Measurements from ENCODE around the gene JAZF1.
"Not testable (repeated sequence)": the region's sequence is repeated elsewhere in the genome, so short reads cannot be mapped to it uniquely, and the experiment has no call there.

Gene JAZF1

DNA sequence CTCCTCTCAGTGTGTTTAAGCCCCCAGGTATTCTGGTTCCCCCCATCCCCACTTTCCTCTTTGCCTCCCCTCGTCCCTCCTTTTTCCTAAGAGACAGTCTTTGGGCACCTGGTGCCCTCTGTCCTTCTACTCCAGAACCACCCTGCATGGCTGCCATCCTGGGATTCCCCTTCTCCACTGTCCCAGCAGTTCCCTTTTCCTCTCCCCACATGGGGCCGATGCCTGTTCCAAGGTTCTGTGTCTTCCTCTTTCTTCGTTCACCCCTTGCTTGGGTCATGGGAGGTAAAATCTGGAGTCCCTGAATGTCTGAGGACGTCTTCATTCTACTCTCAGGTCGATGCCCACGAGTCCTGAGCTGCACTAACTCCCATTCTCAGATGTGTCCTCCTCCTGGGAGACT, 319.8 kb downstream of the JAZF1 start:
- DNase-seq, result no peak

- not testable (repeated sequence) for DNase-seq
These were observed 323.7 kb downstream of the JAZF1 start for GRCh38 chr7:27856703-27857485.

- DNase-seq, result no peak
These were observed 330.1 kb downstream of the JAZF1 start for GRCh38 chr7:27850531-27850930.

DNA sequence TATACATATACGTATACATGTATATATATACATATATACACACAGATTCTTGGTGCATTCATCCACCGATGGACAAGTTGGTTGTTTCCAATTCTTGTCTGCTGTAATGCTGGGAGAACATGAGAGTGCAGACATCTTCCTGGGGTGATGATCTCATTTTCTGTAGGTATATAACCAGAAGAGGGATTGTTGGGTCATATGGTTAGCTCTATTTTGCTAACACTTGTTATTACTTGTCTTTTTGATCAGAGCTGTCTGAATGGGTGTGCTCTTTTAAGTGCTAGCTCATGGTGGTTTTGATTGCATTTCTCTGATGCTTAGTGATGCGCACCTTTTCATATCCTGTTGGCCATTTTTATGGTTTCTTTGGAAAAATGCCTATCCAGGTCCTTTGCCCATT, 334.2 kb downstream of the JAZF1 start:
- DNase-seq, result no peak

DNA sequence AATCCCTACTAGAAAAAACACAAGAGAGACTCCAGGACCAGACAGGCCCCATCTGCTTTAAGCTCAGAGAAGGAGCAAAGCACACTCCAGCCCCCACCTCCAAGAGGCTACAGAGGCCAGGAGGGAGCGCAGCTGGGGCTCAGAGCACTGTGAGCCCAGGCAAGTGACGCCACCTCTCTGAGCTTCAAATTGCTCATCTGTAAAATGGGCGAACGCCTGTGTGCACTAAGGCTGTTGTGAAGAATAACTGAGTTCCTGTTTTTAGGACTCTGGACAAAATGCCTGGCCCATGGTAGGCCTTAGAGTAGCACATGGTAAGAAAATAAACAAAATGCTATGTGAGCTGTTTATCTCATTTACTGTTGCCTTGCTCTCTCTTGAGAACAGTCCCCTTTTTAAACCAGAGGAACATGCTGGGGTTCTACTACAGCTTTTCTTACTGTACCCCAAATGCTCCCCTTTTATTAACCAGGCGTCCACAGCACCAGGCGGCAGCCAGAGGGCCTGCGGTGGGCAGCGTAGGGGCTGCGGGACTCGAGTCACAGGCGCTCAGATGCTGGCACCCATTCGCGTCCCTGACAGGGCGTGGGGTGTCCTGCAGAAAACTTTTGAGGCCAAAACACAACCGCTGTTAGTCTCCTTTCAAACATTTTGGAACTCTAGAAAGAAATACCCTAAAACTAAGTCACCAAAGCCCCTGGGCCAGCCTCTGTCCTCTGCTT, 336.9 kb downstream of the JAZF1 start:
- DNase-seq, result no peak

DNA sequence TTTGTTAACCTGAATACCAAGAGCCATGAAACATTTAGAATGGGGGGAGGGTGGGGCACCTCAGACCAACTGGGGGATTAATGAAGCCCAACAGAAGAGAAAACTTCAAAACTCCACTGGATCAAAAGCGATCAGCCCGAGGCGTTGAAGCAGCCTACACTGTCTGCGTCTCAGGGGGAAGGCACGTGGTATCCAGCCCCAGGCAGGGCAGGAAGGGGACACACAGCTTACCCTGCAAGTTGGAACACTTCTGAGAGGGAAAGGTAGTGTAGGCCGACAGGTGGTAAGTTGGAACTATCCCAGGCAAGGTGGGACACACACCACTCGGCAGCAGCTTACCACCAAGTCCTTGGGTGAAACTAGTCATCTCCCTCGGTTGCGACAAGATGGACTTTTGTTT, 337.7 kb downstream of the JAZF1 start:
- no peak for DNase-seq

DNA sequence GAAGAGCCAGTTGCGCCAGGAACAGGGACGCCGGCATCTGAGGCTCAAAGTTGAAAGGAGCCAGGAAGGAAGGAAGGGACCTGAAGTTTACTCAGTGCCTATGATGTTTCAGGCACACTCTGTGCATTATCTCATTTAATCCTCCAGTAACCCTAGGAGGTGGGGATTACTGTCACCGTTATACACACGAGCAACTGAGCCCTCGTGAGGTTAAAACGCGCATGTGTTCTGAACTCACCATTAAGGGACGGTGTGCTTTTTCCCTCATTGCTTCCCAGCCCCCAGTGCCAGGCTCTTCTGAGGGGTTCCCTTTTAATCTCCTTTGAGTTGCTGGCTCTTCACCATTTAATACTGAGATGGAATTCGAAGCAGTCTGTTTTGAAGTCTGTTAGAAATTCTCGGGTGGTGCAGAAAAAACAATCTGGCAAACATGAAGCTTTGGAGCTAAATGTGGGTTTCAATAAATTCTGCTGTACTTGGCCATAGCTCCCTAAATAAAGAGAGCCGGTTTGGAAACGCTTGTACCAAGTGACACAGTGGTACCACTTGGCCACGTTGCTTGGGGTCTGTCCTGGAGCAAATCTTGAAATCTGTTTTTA, 338.4 kb downstream of the JAZF1 start:
- DNase-seq, result no peak

GRCh38 chr7:27840760-27841364, 339.7 kb downstream of the JAZF1 start:
- DNase-seq, result no peak

DNA sequence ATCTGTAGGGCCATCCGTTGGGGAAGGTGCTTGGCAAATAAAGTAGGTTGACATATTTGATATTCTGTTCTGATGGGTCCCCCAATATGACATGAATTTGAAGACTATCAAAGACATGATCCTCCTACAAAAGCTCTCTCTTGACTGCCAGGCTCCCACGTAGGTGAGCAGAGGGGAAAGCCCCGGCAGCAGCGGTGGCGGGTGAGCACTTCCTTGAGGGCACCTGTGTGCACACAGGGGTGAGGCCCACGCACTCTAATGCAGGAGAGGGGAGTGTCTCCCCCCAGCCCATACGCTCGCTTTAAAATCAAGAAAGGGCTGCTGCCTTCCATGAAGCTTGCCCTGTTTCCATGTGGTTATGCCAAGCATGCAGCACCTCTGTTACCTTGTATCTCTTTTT, 340.3 kb downstream of the JAZF1 start:
- DNase-seq, result peak; percentile 33

- DNase-seq, result no peak
These were observed 341.5 kb downstream of the JAZF1 start for GRCh38 chr7:27839099-27839498.

DNA sequence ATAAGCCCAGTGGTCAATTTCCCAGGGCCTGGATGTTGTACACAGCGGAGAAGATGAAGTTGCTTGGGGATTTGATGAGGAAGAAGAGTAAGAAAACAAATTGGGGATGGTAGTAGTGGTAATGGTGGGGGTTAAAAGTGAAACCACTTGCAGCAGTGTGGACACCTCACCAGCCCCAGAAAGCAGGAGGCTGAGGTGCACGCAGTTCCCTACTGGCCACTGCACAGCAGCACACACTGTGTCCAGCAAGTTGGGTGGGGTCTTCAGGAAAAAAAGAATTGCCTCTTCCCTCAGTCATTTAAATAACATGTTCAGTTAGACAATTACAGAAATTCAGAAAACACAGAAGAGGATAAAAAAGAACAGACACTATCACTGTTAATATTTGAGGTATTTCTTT, 344.1 kb downstream of the JAZF1 start:
- no peak for DNase-seq

DNA sequence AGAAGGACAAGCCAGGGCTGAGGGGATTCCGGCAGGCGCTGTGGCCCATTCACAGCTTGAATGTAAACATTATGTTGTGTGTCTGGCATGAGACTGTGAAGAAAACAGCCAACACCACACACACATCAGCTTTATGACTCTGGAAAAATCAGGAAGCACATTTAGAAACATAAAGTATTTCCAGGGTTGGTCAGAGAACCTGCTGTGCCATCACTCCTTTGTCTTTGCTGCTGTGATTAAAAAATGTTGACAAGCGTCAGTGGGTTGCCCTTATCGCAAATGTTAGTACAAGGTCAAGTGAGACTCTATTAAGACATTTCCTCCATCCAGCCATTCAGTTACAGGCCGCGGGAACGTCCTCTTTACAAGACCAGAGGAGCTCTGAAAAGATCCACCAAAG, 345.2 kb downstream of the JAZF1 start:
- no peak for DNase-seq

GRCh38 chr7:27834179-27834921, 346.2 kb downstream of the JAZF1 start:
- DNase-seq, result no peak

- DNase-seq, result no peak
These were observed 354.2 kb downstream of the JAZF1 start for GRCh38 chr7:27826357-27826756.

DNA sequence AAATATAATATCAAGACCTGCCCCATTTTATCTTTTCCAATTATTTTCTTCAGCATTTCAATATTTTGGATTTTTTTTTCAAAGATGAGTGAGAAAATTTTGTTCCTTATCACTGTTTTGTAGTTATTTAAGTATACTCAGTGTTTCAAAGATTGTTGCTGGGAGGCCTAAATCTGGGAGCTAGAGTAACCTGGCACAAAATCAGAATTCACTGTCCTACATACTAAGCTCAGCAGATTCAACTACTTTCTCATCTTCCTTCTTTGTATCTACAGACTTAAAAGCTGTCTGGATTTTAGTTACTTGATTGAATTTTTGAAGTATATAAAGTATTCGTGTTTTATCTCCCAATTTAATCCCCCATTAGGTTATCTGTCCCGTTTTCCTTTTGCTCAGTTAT, 354.7 kb downstream of the JAZF1 start:
- DNase-seq, result no peak

DNA sequence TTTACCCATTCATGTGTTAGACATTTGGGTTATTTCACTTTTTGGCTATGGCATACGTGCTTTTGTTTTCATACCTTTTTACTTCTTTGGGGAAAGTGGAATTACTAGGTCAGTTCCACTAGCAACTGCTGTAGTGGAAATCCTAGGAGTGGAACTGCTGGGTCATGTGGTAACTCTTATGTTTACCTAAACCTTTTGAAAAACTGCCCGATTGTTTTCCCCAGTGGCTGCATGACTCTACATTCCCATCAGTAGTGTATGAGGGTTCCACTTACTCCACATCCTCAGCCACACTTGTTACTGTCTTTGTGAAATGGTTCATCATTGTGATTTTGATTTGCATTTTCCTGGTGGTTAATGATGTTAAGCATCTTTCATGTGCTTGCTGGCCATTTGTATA, 358.4 kb downstream of the JAZF1 start:
- no peak for DNase-seq

- DNase-seq, result no peak
These were observed 367.9 kb downstream of the JAZF1 start for GRCh38 chr7:27812706-27813105.

DNA sequence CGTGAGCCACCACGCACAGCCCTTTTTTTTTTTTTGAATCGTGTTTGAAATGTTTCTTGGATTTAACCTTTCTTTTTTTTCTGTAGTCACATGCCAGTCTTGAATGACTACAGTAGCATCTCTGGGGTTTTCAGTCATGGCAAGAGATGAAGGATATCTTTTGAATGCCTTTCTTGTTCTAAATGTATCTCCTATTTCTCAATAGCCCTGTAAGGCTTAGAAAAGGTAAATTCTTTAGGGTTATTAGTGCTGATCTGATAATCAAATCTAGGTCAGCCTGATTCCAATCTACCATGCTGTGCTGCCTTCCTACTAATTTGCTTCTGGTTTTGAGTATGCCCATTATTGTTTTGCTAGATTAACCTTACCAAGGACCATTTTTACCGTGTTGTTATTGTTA, 370.4 kb downstream of the JAZF1 start:
- DNase-seq, result no peak

DNA sequence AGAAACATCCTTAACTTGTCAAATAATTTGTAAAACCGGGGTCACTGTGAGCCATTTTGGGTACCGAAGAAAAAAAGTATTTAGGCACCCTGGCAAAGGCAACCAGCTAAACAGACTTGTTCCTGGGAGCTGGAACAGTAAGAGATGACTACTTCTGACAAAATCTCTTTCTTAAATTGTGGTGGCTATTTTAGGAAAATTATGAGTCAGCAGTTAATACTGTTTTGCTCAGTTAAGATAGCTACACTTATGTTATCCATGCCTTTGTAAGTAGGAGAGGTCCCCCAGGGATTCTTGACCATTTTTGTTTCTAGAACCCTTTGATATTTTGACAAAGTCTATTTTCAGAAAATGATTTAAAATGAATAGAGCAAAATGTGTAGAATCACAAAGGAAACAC, 372.0 kb downstream of the JAZF1 start:
- DNase-seq, result no peak

DNA sequence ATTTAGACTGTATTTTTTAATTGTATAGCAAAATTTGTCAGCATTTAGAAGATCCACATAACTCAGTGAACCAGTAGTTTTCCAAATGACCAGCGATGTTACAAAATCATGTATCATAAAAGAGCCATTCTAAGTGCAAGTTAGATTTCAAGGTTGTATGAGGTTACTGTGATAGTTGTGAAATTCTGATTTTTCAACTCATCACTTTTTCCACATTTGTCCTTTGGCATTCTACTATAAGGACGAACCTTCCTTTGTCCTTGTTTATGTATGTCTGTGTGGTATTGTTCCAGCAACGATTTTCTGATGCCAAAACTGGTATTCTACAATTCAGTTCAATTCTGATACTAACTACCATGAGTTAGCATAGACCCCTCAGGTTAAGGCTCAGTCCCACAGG, 376.5 kb downstream of the JAZF1 start:
- DNase-seq, result no peak

- no peak for DNase-seq
These were observed 377.6 kb downstream of the JAZF1 start for GRCh38 chr7:27802999-27803398.

GRCh38 chr7:27799212-27799611, 381.4 kb downstream of the JAZF1 start:
- DNase-seq, result no peak

DNA sequence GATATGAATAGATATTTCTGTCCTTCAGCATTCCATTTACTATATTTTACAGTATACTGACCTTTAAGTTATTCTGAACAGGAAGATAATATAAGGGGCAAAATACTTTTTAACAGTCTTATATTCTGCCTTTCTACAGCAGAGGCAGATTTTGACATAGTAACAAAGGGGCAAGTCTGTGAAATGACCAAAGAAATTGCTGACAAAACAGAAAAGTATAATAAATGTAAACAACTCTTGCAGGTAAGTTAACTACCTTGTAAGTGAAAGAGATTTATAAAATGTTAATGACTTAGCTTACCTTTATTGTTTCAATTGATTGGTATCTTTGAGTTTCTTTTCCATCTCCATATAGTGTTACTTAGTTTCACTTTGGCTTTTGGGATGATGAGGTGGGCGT, 384.6 kb downstream of the JAZF1 start:
- DNase-seq, result no peak
